Superior temporal gyrus (tissue), 1 donor: Measurements from ENCODE around the gene ENG.
"Not testable (repeated sequence)": the region's sequence is repeated elsewhere in the genome, so short reads cannot be mapped to it uniquely, and the experiment has no call there.

Experiments used
- DNase-seq: peaks from one replicate; pipeline ENCODE4 v3.0.0-alpha.2; 2016; ENCODE audit errors: extremely low spot score

Gene ENG

GRCh38 chr9:127793093-127793708, 61.3 kb downstream of the ENG start:
- DNase-seq: no peak

GRCh38 chr9:127792417-127793031, 61.9 kb downstream of the ENG start:
- DNase-seq: no peak

GRCh38 chr9:127791085-127791484, 63.4 kb downstream of the ENG start:
- no peak for DNase-seq

- DNase-seq: no peak
Observed at GRCh38 chr9:127790094-127790855, 64.2 kb downstream of the ENG start.

GRCh38 chr9:127789179-127789578, 65.3 kb downstream of the ENG start:
- no peak for DNase-seq

- no peak for DNase-seq
Observed at GRCh38 chr9:127788337-127789011, 66.0 kb downstream of the ENG start.

GRCh38 chr9:127786773-127787104, 67.7 kb downstream of the ENG start:
- no peak for DNase-seq

- peak; percentile 83 for DNase-seq
Observed at GRCh38 chr9:127785933-127786772, 68.3 kb downstream of the ENG start, which contains the start of gene CDK9. Gene CDK9, plus strand, starts transcription at chr9:127786034. Its CDS starts 115 bp downstream, at chr9:127786149.

- peak; percentile 83 for DNase-seq
Observed at GRCh38 chr9:127785023-127785932, 69.2 kb downstream of the ENG start.

GRCh38 chr9:127783111-127784008, 71.1 kb downstream of the ENG start:
- DNase-seq: no peak

GRCh38 chr9:127781806-127782205, 72.7 kb downstream of the ENG start:
- no peak for DNase-seq

- DNase-seq: not testable (repeated sequence)
Observed at GRCh38 chr9:127780909-127781308, 73.5 kb downstream of the ENG start.

- DNase-seq: peak; percentile 63
Observed at GRCh38 chr9:127780126-127780885, 74.2 kb downstream of the ENG start.

- no peak for DNase-seq
Observed at GRCh38 chr9:127779136-127779981, 75.1 kb downstream of the ENG start.

- DNase-seq: no peak
Observed at GRCh38 chr9:127778280-127779135, 76.0 kb downstream of the ENG start, which contains the start of gene SH2D3C. Gene SH2D3C, minus strand, starts transcription at chr9:127778666. Its CDS starts 39 bp downstream, at chr9:127778627.

- DNase-seq: no peak
Observed at GRCh38 chr9:127777368-127777980, 77.0 kb downstream of the ENG start.
